ENCODE data around the gene STK17A. TPM values are rescaled to one million over a fixed set of nuclear protein-coding genes. Genes with fewer than 3 reads are reported as not detected.

The STK17A gene
- total RNA-seq, 4 donors from 2014 or later: 16.0 to 18.5 (median 17.8) TPM

GRCh38 chr7:43568529-43568928 is 14.4 kb upstream of the STK17A start:
- no peak for TF ChIP-seq CTCF (IDR thresholded peaks at IDR 0.05; ENCODE audit: low read depth)

- no peak for TF ChIP-seq CTCF (IDR thresholded peaks at IDR 0.05; ENCODE audit: low read depth)
Measured at GRCh38 chr7:43569424-43569823, 13.5 kb upstream of the STK17A start.

- TF ChIP-seq CTCF (IDR thresholded peaks at IDR 0.05; ENCODE audit: low read depth): no peak
Measured at GRCh38 chr7:43570688-43571365, 12.1 kb upstream of the STK17A start.

- no peak for TF ChIP-seq CTCF (IDR thresholded peaks at IDR 0.05; ENCODE audit: low read depth)
Measured at GRCh38 chr7:43572516-43573049, 10.3 kb upstream of the STK17A start.

- no peak for TF ChIP-seq CTCF (IDR thresholded peaks at IDR 0.05; ENCODE audit: low read depth)
Measured at GRCh38 chr7:43575506-43575905, 7.4 kb upstream of the STK17A start.

GRCh38 chr7:43576241-43576640 is 6.7 kb upstream of the STK17A start:
- no peak for TF ChIP-seq CTCF (IDR thresholded peaks at IDR 0.05; ENCODE audit: low read depth)

- TF ChIP-seq CTCF (IDR thresholded peaks at IDR 0.05; ENCODE audit: low read depth): no peak
Measured at GRCh38 chr7:43577485-43577951, 5.4 kb upstream of the STK17A start.
